HG02763 (cell line): ENCODE results near the gene ASCC3.

ENCODE experiments used
- ATAC-seq: cut with Tn5 transposase; IDR thresholded peaks from one replicate; pipeline ENCODE4 v1.9.1; 2021; ENCODE audit warnings: mild to moderate bottlenecking, moderate library complexity; ENCODE audit not compliant: unreplicated experiment

ASCC3 gene

DNA sequence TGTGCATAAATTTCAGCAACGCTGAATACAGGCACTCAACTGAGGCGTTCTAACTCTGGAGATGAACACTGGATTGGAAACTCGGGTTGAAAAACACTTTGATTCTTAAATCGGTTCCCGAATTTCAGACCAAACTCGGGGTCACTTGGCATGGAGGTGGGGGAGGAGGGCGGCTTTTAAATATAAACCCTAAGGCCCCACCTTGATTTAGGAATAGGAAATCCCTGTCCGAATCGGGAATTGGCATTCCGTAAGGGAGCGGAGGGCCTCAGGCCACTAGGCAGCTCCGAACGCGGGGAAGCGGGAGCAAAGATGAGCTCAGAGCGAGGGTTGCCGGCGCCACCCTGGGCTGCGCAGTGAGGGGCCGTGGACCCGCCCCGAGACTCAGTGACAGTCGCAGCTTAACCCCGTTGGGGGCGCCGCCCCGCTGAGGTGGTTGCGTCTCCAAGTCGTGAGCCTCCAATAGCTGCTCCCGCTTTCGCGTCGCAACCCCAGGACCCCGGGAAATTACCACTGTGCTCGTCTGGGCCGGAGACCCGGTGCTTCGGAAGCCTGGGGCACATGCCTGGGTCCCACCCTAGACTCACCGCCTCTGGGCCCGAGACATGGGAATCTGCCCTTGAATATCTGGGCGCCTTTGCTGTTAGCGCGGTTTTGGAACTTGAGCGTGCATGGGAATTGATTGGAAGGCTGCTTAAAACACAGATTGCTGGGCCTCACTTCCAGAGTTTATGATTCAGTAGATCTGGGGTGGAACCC lies 411.8 kb downstream of the ASCC3 start:
- ATAC-seq = no peak

DNA sequence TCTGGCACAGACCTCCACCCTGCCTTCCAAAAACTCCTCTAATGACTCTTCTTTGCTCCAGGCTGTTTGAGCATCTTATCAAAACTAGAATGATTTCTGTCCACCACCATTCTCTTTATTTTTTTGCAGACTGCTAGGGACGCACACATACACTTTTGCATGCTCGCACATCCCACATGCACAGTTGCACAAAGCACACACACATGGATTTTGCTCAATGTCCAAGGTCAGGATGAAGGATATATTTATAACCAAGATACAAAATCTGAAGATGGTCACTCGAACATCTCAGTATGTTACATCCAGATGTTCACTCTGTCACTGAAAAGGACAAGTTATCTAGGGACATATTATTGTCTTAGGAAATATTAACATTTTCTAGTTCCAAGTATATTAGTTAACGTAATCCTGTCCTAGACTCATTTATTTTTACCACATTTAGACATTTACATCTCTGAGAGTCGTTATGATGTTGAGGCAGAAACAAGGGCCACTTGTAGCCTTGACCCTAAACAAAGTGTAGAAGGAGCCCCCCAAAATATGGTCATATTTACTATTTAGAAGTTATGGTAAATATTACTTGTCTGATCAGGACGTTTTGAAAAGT lies 413.0 kb downstream of the ASCC3 start:
- no peak for ATAC-seq

DNA sequence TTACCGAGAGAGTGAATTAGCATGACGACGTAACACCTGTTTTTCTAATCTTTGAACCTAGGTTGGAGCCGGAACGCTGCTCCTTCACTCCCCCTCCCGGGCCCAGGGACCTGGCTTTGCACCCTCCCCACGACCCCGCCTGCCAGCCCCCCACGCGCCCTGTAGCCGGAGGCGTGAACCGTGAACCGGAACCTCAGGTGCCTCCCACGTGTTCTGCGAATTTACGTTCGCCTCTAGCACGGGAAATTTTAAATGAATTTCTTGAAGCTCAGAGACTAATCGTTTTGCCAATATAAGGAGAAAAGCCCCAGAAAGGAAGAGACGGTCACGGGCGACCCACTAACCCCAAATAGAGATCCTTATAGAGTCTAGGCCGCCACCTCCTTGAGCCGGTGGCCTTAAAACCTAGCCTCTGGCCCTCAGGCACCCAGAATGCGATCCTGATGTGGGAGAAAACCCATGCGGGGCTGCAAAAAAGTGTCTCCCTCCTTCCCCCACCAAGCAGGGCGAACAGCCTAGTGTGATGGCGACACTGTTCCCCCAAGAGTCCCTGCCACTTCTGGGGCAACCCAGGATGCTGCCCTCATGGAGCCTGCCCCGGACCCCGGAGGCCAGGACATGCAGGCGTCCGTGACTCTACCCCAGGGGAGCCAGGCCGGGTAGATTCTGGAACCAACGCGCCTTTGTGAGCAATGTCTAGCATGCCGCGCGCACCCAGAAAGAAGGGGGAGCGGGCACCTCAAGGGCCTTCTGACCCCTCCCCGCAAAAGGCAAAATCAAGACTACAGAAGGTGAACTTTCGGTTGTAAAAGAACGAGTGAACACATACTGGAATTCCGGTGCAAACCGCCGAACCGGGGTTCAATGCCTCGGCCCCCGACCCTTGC lies 413.8 kb downstream of the ASCC3 start:
- ATAC-seq = no peak

DNA sequence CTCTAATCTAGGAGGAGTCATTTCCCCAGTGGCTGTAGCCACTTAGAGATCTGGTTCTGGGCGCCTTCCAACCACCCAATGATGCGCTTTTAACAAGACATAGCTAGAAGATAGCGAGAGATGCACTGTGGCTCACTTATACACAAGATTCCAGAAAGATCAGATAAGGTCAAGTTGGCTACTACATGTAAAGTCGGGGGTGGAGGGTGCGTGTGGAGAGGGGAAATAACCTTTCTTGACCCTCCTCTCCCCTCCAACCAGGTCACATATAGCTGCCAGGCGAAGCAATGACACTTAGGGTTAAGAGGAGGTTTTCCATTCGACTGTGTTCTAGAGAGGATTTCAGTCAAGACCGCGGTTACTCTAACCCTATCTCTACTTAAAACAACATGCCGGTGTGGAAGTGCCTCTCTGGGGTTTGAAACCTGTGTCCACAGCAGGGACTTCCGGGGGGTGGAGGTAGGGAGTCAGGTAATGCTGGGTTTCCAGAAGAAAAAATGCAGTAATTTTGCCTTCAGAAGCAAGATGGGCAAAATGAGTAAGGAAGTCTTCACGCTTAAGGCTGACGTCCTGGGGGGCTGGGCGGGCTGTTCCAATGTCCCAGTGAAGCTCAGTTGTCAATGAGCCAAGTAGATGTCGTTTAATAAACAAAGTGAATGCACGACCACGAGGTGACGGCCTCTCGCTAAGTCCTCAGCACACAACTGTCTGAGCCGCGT lies 414.6 kb downstream of the ASCC3 start:
- ATAC-seq = no peak

DNA sequence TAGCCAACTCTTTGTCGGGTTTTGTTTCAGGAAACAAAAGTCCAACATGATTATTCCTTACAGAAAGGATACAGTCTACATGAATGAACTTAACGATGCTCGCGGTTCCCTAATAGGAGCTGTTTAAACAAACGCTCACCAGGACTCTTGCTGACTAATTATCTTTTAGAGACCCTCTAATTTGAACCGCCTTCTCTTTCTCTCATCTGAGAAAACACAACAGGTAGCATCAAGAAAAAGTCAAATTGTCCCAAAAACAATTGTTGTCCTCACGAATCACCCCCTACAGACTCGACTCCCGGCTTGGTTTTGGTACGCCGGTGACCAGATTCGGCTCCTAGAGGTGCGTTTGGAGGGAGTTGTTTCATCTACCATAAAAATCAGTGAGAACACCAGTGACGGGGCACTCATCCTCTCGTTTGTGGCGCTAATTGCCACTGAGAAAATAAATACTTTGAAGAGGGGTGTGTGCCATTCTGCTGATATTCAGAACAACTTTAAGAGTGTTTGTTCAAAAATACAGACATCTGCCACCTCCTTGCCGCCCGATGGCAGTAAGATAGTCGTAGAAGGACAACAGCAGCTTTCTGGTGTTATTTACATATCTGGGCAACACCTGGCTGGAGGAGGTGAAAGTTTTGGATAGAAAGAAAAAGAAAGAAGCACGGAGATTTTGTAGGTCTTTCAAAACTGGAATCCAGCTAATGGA lies 415.3 kb downstream of the ASCC3 start:
- ATAC-seq = no peak

DNA sequence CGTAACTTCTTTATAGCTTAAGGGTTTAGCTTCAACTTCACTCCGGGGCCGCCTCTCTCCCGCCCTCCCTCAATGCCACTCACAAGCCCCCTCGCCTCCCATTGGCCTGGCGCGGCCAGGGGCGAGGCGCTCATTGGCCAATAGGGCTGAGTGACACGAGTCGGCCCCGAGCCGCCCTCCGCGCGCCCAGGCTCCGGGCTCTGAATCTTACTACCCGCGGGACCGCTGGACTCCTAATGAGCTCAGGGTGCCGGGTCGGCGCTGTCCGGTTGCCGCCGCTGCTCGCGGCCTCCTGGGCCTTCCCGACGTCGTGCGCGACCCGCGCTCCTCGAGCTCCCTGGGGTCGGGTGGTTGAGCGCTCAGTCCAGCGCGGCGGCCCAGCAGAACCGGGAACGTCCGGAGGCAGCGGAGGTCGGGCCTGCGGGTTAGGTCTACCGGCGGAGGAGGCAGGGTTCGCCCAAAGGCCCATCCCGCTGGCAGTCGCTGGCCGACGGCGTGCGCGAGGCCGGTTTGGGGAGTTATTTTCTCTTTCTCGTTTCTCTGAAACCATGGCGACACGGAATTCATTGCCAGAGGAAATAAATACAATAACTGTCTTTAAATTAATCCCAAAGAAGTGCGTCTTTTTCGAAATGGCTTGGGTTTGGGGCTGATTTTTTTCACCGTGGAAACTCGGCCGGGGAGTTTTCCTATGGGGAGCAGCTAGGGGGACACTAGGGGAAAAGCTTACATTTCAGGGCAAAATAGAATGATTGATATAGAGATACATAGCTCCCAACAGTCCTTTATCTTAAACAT lies 416.0 kb downstream of the ASCC3 start, which contains the start of gene SIM1:
SIM1 (minus strand) TSS at position 19 of the 798 bp plus-strand sequence. CDS start 1,453 bp downstream, outside the sequence.
- ATAC-seq = peak; percentile 38

DNA sequence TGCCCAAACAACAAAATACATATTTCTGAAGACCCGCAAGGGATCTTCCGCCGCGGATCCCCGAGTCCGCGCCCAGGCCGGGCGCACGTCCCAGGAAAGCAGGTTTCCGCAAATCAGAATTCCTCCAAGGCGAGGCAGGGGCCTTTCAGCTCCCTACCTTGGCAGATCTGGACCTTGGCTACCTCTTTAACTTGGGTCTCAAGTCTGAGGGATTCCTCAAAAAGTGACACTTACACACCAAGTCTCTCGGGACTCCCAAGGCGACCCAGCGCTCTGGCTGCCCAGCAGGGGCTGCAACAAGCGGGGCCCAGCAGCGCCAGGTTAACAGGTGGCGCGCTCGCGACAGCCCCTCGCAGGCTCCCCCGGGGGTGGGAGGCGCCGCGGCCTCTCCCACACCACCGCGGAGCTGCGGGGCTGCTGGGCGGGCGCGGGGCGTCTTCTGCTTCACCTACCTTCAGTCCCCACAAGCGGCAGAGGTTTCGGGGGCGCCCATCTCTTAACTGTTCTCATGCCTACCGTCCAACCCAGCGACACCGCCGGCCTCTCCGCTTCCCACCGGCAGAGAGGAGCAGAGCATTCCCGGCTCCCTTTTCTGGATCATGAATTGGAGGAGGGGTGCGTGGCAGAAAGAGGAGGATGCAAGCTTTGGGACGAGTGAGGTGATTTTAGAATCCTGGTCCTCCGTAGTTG lies 416.8 kb downstream of the ASCC3 start:
- no peak for ATAC-seq

DNA sequence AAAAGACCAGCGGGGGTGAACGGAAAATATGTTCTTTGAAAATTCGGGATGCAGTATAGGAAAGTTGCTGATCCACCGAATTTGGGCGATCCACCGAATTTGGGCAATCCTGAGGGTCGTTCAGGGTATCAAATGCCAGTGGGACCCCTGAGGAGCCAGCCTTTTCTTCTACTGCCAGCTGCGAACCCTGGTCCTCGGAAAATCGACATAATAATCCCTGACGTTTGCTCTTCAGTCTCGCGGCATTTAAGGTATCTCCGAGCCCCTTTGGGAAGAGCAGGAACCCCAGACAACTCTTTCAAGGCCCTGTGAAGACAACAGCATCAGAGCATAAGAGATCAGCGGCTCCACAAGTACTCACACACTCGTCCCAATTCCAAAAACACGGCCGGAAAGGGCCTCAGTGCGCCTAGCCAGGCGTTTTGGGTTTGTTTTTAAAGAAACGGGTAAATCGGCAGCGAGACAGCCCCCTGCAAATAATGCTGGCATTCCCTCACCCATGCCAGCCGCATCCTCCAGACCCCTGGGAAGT lies 417.4 kb downstream of the ASCC3 start:
- ATAC-seq = no peak

DNA sequence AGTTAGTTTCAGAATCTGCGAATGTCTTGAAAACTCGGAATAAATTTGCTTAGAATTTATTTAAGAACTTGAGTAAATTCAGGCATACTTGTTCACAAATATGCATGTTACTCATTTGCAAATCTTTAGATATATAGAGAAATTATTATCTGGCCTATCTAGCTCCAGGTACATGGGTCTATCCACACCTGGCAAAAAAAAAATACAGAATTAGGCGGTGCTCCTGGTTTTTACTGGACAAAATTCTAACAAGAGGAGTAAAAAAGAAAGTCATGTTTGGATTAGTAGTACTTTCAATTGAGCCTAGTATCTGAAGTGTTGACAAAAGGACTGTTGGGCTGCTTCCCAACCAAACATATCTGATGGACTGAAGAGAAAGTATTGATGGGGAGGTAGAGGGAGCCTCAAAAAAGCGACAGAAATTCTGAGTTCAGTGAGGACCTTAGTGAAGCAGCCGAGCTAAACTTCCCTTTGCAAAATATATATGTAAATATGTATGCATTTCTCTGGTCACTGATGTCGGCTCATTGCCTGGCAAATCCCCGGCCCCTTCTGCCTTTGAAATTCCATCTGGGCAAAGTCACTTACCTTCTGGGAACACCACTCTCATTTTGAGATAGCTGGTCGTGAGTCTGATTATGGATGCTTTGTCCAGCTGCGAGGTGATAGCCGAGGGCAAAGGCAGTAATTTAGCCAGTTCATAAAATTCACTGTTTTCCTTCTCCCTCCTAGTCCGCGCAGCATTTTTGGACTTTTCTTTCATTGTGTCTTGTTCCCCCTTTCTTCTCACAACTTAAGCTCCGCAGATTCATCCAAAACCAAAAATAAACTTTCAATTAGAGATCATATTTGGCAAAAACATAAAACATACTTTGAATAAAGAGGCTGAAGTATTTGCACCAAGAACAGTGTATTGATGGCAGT lies 418.2 kb downstream of the ASCC3 start:
- no peak for ATAC-seq

DNA sequence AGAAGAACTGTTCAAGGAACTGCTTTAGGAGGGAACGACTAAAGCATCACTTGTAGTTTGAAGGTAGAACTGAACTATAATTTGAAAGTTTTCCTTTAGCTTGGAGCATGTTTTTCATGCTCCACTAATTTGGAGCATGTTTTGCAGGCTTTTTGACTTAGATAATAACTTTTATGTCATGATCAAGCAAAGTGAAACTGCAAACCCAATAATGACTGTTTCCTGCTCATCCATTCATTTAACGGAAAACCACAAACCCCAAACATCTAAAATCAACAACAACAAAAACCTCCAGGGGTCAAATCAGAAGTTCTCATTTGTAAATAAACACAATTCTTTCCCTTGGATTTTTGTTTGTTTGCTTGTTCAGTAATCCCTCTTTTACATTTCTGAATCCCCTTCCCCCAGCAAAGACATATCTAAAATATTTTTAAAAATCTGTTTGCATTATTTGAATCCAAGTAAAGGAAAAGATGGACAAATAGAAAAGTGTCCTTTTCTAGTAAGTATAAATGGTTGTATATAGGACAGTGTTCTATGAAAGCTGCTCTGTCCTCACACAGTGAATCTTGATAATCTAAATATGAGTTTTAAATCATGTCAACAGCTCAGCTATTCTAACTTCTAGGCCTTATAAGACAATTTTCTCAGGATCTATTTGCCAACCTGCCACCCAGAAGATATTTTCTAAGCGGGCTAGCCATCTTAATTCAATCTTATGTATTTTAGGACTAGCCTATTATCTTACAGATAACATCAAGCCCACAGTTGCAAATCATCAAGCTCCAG lies 419.0 kb downstream of the ASCC3 start:
- no peak for ATAC-seq

DNA sequence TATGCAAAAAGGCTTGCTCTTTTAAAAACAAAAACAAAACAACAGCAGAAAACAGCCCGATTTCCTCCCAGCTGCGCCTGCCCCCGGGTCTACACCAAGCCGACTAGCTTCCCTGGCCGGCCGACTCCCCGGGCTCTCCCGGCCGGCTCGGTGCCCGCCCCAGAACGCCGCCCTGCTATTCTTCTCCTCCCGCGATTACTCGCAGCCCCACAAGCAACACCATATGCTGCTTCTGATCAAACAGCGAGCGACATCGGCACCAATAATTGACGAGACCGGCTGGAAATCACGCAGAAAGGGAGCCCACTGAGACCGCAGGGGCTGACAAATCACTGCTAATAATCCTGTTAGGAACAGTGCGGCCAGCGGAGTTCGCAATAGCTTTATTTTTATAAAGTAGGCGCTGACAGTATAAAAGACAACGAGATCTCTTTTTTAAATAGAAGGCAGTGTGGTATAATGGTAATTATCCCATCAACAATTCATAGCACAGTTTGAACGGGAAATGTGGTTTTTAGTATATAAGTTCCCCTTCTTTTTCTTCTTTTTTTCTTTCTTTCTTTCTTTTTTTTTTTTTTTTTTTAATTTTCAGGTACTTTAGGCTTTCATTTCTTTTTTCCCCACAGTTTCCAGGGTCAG lies 419.7 kb downstream of the ASCC3 start:
- no peak for ATAC-seq

DNA sequence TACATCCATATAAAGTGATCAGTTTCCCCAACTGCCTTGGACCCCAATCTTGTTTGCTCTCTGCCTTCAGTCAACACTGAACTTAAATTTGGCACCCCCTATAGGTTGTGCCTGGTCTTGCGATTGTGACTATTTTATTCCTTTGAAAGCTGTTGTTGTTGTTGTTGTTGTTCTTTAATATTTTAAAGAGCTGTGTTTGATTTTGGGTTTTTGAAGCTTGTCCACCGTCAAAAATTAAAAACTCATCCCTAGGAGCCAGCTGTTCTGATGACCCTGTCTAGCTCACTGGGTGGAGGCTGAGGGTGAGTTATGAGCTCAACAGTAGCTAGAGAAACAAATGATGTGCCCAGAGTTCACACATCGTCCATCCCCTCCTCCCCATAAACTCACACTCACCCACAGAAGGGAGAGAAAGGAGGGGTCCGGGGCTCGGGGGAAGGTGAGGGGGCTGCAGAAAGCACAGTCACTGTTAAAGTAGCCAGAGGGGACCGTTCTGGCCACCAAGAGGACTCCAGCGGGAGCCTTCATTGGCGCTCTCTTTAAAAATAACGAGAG lies 420.4 kb downstream of the ASCC3 start:
- no peak for ATAC-seq

DNA sequence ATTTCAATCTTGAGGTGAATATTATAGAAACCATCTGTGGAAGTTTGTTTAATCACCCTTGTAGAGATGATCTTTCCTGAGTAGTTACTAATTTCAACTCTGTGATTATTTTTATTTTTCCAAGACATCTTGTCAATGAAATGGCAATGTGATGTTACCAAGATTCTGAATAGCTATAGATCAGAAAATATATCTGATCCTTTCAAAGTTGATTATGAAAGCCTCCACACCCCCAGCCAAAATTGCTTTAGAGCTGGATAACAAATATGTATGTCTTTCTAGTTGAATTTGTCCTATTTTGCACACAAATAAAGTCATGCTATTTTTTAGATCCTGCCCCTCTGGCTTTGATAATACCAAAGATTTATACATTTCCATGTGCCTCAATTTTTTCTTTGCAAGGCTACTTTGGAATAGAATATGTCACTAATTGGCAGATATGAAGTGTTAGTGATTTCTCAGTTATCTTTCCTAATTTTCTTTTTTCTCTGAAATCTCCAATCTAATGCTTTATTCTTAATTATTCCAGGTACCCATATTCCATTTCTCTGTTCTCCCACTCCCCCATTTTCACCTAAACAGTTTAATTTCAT lies 421.4 kb downstream of the ASCC3 start:
- no peak for ATAC-seq

DNA sequence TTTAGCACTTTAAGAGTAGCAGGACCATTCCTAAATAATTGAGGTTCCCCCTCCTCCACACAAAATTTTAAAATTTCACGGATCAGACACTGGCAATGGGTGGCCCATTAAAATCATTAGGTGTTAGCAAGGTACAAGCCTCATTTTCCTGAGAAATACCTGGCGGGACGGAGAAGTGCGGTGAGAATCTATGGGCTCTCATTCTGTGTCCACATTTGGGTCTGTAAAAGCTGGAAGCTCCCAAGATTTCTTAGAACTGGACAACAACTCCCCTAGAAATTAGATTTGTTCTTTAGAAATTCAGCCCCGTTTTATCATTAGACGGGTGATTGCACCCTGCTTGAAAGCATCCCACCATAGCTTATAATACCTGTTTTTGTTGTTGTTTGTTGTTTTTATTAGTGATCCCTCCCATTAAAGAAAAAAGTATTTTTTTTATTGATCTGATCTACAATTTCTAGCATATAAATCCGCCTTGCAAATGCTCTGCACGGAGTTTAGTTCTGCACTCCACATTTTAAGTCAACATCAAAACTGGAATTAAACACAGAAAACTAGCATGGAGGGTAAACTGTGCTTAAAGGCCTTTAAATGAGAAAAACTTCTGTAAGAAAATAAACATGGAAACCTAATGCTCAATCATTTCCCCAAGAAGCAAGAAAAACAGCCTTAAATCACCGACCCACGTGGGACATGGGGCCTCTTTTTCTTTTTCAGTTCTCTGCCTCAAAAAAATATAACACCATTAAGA lies 422.1 kb downstream of the ASCC3 start:
- no peak for ATAC-seq
